Neural cell (in vitro differentiated cells): ENCODE results near the gene MED20. TPM values are rescaled to one million over a fixed set of nuclear protein-coding genes. Genes with fewer than 3 reads are reported as not detected.

Source experiments
- H2AFZ ChIP-seq: fragments of 200-600, 300-800 bp; sonication (generic), shearing (Covaris generic); 2 replicates; pipeline ENCODE4 v1.6.0; 2014; ENCODE audit warnings: low read depth, mild to moderate bottlenecking, antibody characterized with exemption, low read length, moderate library complexity
- H3F3A ChIP-seq: fragments of 200-600 bp; shearing (Covaris generic); 2 replicates; pipeline ENCODE4 v1.6.1; 2016; ENCODE audit warnings: mild to moderate bottlenecking, moderate library complexity, mixed read lengths, antibody characterized with exemption, low read length; ENCODE audit not compliant: insufficient read depth, poor library complexity, severe bottlenecking
- H3K27ac ChIP-seq: fragments of 200-600, 300-800 bp; sonication (generic), shearing (Covaris generic); 2 replicates; pipeline ENCODE4 v1.5.1; 2014; ENCODE audit warnings: mild to moderate bottlenecking, low read length, moderate library complexity
- H3K27me3 ChIP-seq: fragments of 300-800, 200-600 bp; sonication (generic), shearing (Covaris generic); 2 replicates; pipeline ENCODE4 v1.6.0; 2014; ENCODE audit warnings: mild to moderate bottlenecking, low read depth, low read length, moderate library complexity; ENCODE audit not compliant: insufficient read depth
- H3K36me3 ChIP-seq: fragments of 300-800, 200-600 bp; sonication (generic), shearing (Covaris generic); 2 replicates; pipeline ENCODE4 v1.5.1; 2014; ENCODE audit warnings: mild to moderate bottlenecking, antibody characterized with exemption, low read length, moderate library complexity; ENCODE audit not compliant: insufficient read depth
- H3K4me2 ChIP-seq: fragments of 300-800, 200-600 bp; sonication (generic), shearing (Covaris generic); 2 replicates; pipeline ENCODE4 v1.6.0; 2014; ENCODE audit warnings: mild to moderate bottlenecking, low read length
- H3K4me3 ChIP-seq: fragments of 300-800, 200-600 bp; sonication (generic), shearing (Covaris generic); 2 replicates; pipeline ENCODE4 v1.5.1; 2014; ENCODE audit warnings: mild to moderate bottlenecking, low read length, moderate library complexity
- H3K79me2 ChIP-seq: fragments of 200-600 bp; shearing (Covaris generic); replicated peaks from 2 replicates; pipeline ENCODE4 v1.6.0; 2014; ENCODE audit warnings: mild to moderate bottlenecking, low read length, moderate library complexity; ENCODE audit not compliant: insufficient read depth
- H3K9ac ChIP-seq: fragments of 300-800, 200-600 bp; sonication (generic), shearing (Covaris generic); 2 replicates; pipeline ENCODE4 v1.6.1; 2016; ENCODE audit warnings: mild to moderate bottlenecking, low read length, mixed read lengths
- H3K9me2 ChIP-seq: fragments of 200-600 bp; shearing (Covaris generic); 2 replicates; pipeline ENCODE4 v1.6.1; 2016; ENCODE audit warnings: mild to moderate bottlenecking, low read length, mixed read lengths; ENCODE audit not compliant: insufficient read depth
- H3K9me3 ChIP-seq: fragments of 200-600, 300-800 bp; sonication (generic), shearing (Covaris generic); 2 replicates; pipeline ENCODE4 v1.6.1; 2016; ENCODE audit warnings: mild to moderate bottlenecking, mixed run types, low read length, moderate library complexity, mixed read lengths
- H4K20me1 ChIP-seq: fragments of 200-600 bp; shearing (Covaris generic); 2 replicates; pipeline ENCODE4 v1.6.1; 2016; ENCODE audit warnings: mild to moderate bottlenecking, mixed run types; ENCODE audit not compliant: insufficient read depth
- EP300 ChIP-seq: fragments of 450-650 bp; conservative IDR thresholded peaks from 2 replicates; pipeline ENCODE4 v1.6.1; 2014; ENCODE audit warnings: antibody characterized with exemption, mild to moderate bottlenecking, moderate library complexity; ENCODE audit not compliant: poor library complexity, severe bottlenecking
- EZH2 ChIP-seq: fragments of 200-600, 300-800 bp; shearing (Covaris generic), sonication (generic); IDR thresholded peaks from 2 replicates; pipeline ENCODE4 v1.6.1; 2014; ENCODE audit warnings: antibody characterized with exemption, low read length, borderline replicate concordance, mild to moderate bottlenecking; ENCODE audit not compliant: insufficient read depth, poor library complexity, severe bottlenecking
- MXI1 ChIP-seq: fragments of 450-650 bp; conservative IDR thresholded peaks from 2 replicates; pipeline ENCODE4 v1.6.1; 2014; ENCODE audit warnings: antibody characterized with exemption, mild to moderate bottlenecking; ENCODE audit not compliant: poor library complexity, severe bottlenecking
- POLR2AphosphoS5 ChIP-seq: IDR thresholded peaks from 2 replicates; pipeline ENCODE4 v1.6.1; 2012
- RAD21 ChIP-seq: fragments of 450-650 bp; conservative IDR thresholded peaks from 2 replicates; pipeline ENCODE4 v1.6.1; 2014; ENCODE audit warnings: antibody characterized with exemption, mild to moderate bottlenecking, moderate library complexity
- SMC3 ChIP-seq: fragments of 450-650 bp; conservative IDR thresholded peaks from 2 replicates; pipeline ENCODE4 v1.6.1; 2014; ENCODE audit warnings: antibody characterized with exemption, mild to moderate bottlenecking, moderate library complexity; ENCODE audit not compliant: poor library complexity
- TAF1 ChIP-seq: IDR thresholded peaks from 2 replicates; pipeline ENCODE4 v1.6.1; 2012; ENCODE audit warnings: low read depth
- polyA plus RNA-seq: library from polyadenylated mRNA; depleted of rRNA; stranded (reverse); fragments of >200 nt; gene quantifications from 2 replicates; pipeline ENCODE4 v1.2.3, GENCODE V29; 2014
- TF ChIP-seq, protein P1 (sequence below): IDR thresholded peaks from 2 replicates; pipeline ENCODE4 v1.6.1; 2012; ENCODE audit warnings: borderline replicate concordance
- TF ChIP-seq, protein P2 (sequence below): fragments of 450-650 bp; IDR thresholded peaks from 2 replicates; pipeline ENCODE4 v1.5.1; 2014; ENCODE audit warnings: antibody characterized with exemption, mild to moderate bottlenecking, moderate library complexity; ENCODE audit not compliant: poor library complexity, severe bottlenecking

The MED20 gene
- polyA plus RNA-seq, 1 donor from 2014 or later, result 21.2 TPM

DNA sequence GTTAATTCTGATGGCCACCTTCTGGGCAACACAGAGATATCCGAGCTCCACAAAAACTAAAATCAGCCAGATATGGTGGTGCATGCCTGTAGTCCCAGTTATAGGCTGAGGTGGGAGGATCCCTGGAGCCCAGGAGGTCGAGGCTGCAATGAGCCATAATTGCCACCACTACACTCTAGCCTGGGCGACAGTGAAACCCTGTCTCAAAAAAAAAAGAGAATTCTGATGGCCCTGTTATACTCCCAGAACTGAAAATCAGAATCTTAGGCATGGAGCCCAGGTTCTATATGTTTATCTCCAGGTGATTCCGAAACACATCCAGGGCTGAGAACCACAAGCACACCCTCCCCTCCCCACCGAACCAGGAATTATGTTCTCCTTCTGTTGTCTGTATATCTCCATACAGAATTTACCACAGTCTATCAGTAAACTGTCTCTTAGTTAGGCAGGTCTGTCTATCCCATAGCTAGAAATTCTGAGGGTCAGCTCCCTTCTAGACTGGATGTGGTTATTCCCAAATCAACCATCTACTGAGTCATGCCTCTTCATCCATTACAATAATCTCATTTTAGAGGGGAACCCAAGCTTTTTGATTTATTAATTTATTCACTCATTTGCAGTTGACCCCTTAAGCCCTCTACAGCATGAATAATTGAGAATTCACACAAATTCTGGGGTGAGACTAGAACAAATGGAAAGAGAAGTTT is 45.4 kb upstream of the MED20 start:
- no peak overlapping the region for H3K4me2 ChIP-seq
- no peaks in the 10 kb centered on the region for H3K9me2 ChIP-seq
- H4K20me1 ChIP-seq, result no peaks in the 10 kb centered on the region
- H2AFZ ChIP-seq, result no peak overlapping the region
- H3F3A ChIP-seq, result no peaks in the 10 kb centered on the region
- H3K79me2 ChIP-seq, result no peaks in the 10 kb centered on the region
- no peaks in the 10 kb centered on the region for H3K9me3 ChIP-seq
- no peaks in the 10 kb centered on the region for H3K36me3 ChIP-seq
- no peak overlapping the region for H3K27ac ChIP-seq
- H3K27me3 ChIP-seq, result no peaks in the 10 kb centered on the region
- H3K9ac ChIP-seq, result no peak overlapping the region
- TF ChIP-seq MXI1 (no peak), TAF1 (no peak), EP300 (no peak), RAD21 (no peak), SMC3 (no peak), EZH2 (no peak), POLR2AphosphoS5 (no peak)
- TF ChIP-seq, protein P1, sequence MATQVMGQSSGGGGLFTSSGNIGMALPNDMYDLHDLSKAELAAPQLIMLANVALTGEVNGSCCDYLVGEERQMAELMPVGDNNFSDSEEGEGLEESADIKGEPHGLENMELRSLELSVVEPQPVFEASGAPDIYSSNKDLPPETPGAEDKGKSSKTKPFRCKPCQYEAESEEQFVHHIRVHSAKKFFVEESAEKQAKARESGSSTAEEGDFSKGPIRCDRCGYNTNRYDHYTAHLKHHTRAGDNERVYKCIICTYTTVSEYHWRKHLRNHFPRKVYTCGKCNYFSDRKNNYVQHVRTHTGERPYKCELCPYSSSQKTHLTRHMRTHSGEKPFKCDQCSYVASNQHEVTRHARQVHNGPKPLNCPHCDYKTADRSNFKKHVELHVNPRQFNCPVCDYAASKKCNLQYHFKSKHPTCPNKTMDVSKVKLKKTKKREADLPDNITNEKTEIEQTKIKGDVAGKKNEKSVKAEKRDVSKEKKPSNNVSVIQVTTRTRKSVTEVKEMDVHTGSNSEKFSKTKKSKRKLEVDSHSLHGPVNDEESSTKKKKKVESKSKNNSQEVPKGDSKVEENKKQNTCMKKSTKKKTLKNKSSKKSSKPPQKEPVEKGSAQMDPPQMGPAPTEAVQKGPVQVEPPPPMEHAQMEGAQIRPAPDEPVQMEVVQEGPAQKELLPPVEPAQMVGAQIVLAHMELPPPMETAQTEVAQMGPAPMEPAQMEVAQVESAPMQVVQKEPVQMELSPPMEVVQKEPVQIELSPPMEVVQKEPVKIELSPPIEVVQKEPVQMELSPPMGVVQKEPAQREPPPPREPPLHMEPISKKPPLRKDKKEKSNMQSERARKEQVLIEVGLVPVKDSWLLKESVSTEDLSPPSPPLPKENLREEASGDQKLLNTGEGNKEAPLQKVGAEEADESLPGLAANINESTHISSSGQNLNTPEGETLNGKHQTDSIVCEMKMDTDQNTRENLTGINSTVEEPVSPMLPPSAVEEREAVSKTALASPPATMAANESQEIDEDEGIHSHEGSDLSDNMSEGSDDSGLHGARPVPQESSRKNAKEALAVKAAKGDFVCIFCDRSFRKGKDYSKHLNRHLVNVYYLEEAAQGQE, result no peak
- TF ChIP-seq, protein P2, sequence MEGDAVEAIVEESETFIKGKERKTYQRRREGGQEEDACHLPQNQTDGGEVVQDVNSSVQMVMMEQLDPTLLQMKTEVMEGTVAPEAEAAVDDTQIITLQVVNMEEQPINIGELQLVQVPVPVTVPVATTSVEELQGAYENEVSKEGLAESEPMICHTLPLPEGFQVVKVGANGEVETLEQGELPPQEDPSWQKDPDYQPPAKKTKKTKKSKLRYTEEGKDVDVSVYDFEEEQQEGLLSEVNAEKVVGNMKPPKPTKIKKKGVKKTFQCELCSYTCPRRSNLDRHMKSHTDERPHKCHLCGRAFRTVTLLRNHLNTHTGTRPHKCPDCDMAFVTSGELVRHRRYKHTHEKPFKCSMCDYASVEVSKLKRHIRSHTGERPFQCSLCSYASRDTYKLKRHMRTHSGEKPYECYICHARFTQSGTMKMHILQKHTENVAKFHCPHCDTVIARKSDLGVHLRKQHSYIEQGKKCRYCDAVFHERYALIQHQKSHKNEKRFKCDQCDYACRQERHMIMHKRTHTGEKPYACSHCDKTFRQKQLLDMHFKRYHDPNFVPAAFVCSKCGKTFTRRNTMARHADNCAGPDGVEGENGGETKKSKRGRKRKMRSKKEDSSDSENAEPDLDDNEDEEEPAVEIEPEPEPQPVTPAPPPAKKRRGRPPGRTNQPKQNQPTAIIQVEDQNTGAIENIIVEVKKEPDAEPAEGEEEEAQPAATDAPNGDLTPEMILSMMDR, result no peak
- H3K4me3 ChIP-seq, result no peak overlapping the region

DNA sequence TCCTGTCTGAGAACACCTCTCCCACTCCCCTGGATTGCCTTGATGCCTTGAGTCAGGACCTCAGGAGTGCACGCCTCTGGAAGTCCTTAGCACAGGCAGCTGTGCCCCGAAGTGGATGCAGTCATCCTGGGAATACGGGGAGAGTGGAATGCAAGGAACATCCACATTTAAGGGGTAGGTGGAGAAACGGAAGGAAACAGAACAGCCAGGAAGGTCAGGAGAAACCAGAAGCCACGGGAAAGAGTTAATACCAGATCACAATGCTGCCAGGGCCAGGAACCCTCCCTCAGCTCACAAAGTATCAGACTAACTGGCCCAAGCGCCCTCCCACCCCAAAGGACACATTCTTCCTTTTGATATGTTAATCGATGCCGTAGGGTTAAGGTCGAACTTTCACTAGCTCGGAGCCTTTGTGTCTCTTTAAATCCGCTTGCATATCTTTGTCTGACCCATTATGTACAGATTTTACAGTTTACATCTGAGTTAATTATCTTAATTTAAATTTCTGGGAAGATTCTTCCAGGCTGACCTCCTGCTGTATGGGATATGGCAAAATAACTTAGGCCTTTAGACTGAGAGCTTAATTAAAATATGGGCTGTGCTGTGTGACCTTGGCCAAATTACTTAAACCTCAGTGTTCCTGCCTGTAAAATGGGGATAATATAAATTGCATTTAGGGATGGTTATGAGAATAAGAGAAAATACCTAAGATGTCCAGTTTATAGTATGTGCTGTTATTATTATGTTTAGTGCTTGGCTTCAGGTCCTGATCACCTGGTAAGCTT is 44.7 kb upstream of the MED20 start:
- Histone ChIP-seq H2AFZ (no peak overlapping the region), H3K4me2 (no peak overlapping the region), H3F3A (no peaks in the 10 kb centered on the region), H3K9me3 (no peaks in the 10 kb centered on the region), H3K9me2 (no peaks in the 10 kb centered on the region), H3K36me3 (no peaks in the 10 kb centered on the region), H3K27ac (no peak overlapping the region), H3K27me3 (no peaks in the 10 kb centered on the region), H4K20me1 (no peaks in the 10 kb centered on the region), H3K4me3 (no peak overlapping the region), H3K79me2 (no peaks in the 10 kb centered on the region), H3K9ac (no peak overlapping the region)
- TF ChIP-seq, protein P2, result no peak
- TF ChIP-seq, protein P1, result no peak
- TF ChIP-seq EZH2, result no peak
- TF ChIP-seq POLR2AphosphoS5, result no peak
- TF ChIP-seq RAD21, result no peak
- TF ChIP-seq SMC3, result no peak
- TF ChIP-seq TAF1, result no peak
- TF ChIP-seq MXI1, result no peak
- no peak for TF ChIP-seq EP300
